ENCODE data around the gene ARFRP1.
"Not testable (repeated sequence)": the region's sequence is repeated elsewhere in the genome, so short reads cannot be mapped to it uniquely, and the experiment has no call there.

ARFRP1 gene

GRCh38 chr20:63653041-63653973 is 54.5 kb downstream of the ARFRP1 start, which contains the start of gene STMN3:
TSS of gene STMN3 (minus strand) at chr20:63653424. CDS start at chr20:63653345, 79 bp downstream.
- DNase-seq, result peak; percentile 89

- peak; percentile 48 for DNase-seq
These were observed 55.4 kb downstream of the ARFRP1 start for GRCh38 chr20:63652192-63652980.

- DNase-seq, result no peak
These were observed 55.9 kb downstream of the ARFRP1 start for GRCh38 chr20:63651942-63652191.

GRCh38 chr20:63650486-63650885 is 57.3 kb downstream of the ARFRP1 start:
- not testable (repeated sequence) for DNase-seq

- no peak for DNase-seq
These were observed 58.7 kb downstream of the ARFRP1 start for GRCh38 chr20:63648895-63649589.

Measured in GDM1 (cell line).